Duodenal mucosa (tissue), 2 donors: Measurements from ENCODE around the gene BMPR1B.

Experiments used
- H3K27ac ChIP-seq: one replicate; pipeline ENCODE4 v1.7.0; 2013; ENCODE audit warnings: low read depth, low read length
- H3K27me3 ChIP-seq, 2 donors: one replicate each; pipeline ENCODE4 v1.7.0; 2013; ENCODE audit warnings: low read length in 2 of 2, control low read depth in 1 of 2; ENCODE audit not compliant: insufficient read depth in 2 of 2, control insufficient read depth in 1 of 2
- H3K36me3 ChIP-seq, 2 donors: one replicate each; pipeline ENCODE4 v1.7.0; 2013; ENCODE audit warnings: low read length in 2 of 2, control low read depth in 1 of 2; ENCODE audit not compliant: insufficient read depth in 2 of 2, control insufficient read depth in 1 of 2
- H3K4me1 ChIP-seq, 2 donors: one replicate each; pipeline ENCODE4 v1.7.0; 2013; ENCODE audit warnings: low read length in 2 of 2, control low read depth in 1 of 2; ENCODE audit not compliant: insufficient read depth in 2 of 2, control insufficient read depth in 1 of 2
- H3K4me3 ChIP-seq, 2 donors: one replicate each; pipeline ENCODE4 v1.7.0; 2013; ENCODE audit warnings: low read length in 2 of 2, low read depth in 1 of 2
- H3K9ac ChIP-seq, 2 donors: one replicate each; pipeline ENCODE4 v1.7.0; 2013; ENCODE audit warnings: low read length in 2 of 2, low read depth in 1 of 2
- H3K9me3 ChIP-seq, 2 donors: one replicate each; pipeline ENCODE4 v1.7.0; 2013; ENCODE audit warnings: low read length in 2 of 2, control low read depth in 1 of 2; ENCODE audit not compliant: control insufficient read depth in 1 of 2

BMPR1B gene

GRCh38 chr4:94762326-94762725 lies 4.6 kb downstream of the BMPR1B start:
- H3K9ac ChIP-seq = no peak overlapping the region
- no peak overlapping the region for H3K4me3 ChIP-seq
- peaks cover 40 to 41% of the 10 kb centered on the region in 2 donors for H3K27me3 ChIP-seq
- peaks cover 3 to 7% of the 10 kb centered on the region in 2 donors for H3K4me1 ChIP-seq
- H3K36me3 ChIP-seq = no peaks in the 10 kb centered on the region
- H3K9me3 ChIP-seq = no peaks in the 10 kb centered on the region
- no peak overlapping the region for H3K27ac ChIP-seq

- peaks cover 37 to 38% of the 10 kb centered on the region in 2 donors for H3K27me3 ChIP-seq
- no peaks in the 10 kb centered on the region for H3K9me3 ChIP-seq
- no peaks in the 10 kb centered on the region for H3K36me3 ChIP-seq
- H3K4me1 ChIP-seq = peaks cover 0 to 7% of the 10 kb centered on the region in 2 donors
- H3K4me3 ChIP-seq = no peak overlapping the region
- H3K9ac ChIP-seq = no peak overlapping the region
- H3K27ac ChIP-seq = no peak overlapping the region
These were observed 5.2 kb downstream of the BMPR1B start for GRCh38 chr4:94763005-94763404.

GRCh38 chr4:94763500-94763899 lies 5.7 kb downstream of the BMPR1B start:
- peaks cover 35 to 36% of the 10 kb centered on the region in 2 donors for H3K27me3 ChIP-seq
- no peak overlapping the region for H3K9ac ChIP-seq
- no peak overlapping the region for H3K4me3 ChIP-seq
- H3K36me3 ChIP-seq = no peaks in the 10 kb centered on the region
- no peak overlapping the region for H3K27ac ChIP-seq
- no peaks in the 10 kb centered on the region for H3K9me3 ChIP-seq
- H3K4me1 ChIP-seq = peaks cover 0 to 5% of the 10 kb centered on the region in 2 donors

- Histone ChIP-seq H3K9ac (no peak overlapping the region), H3K4me3 (no peak overlapping the region), H3K9me3 (no peaks in the 10 kb centered on the region), H3K4me1 (no peaks in the 10 kb centered on the region), H3K27ac (no peak overlapping the region), H3K36me3 (no peaks in the 10 kb centered on the region), H3K27me3 (peaks cover 29 to 30% of the 10 kb centered on the region in 2 donors)
These were observed 6.3 kb downstream of the BMPR1B start for GRCh38 chr4:94764069-94764468.

- H3K4me3 ChIP-seq = no peak overlapping the region
- no peaks in the 10 kb centered on the region for H3K36me3 ChIP-seq
- H3K9me3 ChIP-seq = no peaks in the 10 kb centered on the region
- no peak overlapping the region for H3K9ac ChIP-seq
- no peaks in the 10 kb centered on the region for H3K4me1 ChIP-seq
- H3K27ac ChIP-seq = no peak overlapping the region
- peaks cover 19% of the 10 kb centered on the region in 2 donors for H3K27me3 ChIP-seq
These were observed 7.4 kb downstream of the BMPR1B start for GRCh38 chr4:94765174-94765573.

GRCh38 chr4:94765648-94766047 lies 7.9 kb downstream of the BMPR1B start:
- no peaks in the 10 kb centered on the region for H3K9me3 ChIP-seq
- no peak overlapping the region for H3K9ac ChIP-seq
- no peaks in the 10 kb centered on the region for H3K4me1 ChIP-seq
- H3K36me3 ChIP-seq = no peaks in the 10 kb centered on the region
- peaks cover 15% of the 10 kb centered on the region in 2 donors for H3K27me3 ChIP-seq
- no peak overlapping the region for H3K27ac ChIP-seq
- H3K4me3 ChIP-seq = no peak overlapping the region

GRCh38 chr4:94766856-94767255 lies 9.1 kb downstream of the BMPR1B start:
- no peak overlapping the region for H3K9ac ChIP-seq
- H3K4me3 ChIP-seq = no peak overlapping the region
- no peaks in the 10 kb centered on the region for H3K4me1 ChIP-seq
- H3K9me3 ChIP-seq = no peaks in the 10 kb centered on the region
- H3K36me3 ChIP-seq = no peaks in the 10 kb centered on the region
- H3K27ac ChIP-seq = no peak overlapping the region
- peaks cover 6 to 10% of the 10 kb centered on the region in 2 donors for H3K27me3 ChIP-seq

GRCh38 chr4:94767446-94767845 lies 9.7 kb downstream of the BMPR1B start:
- Histone ChIP-seq H3K9me3 (no peaks in the 10 kb centered on the region), H3K27ac (no peak overlapping the region), H3K4me1 (no peaks in the 10 kb centered on the region), H3K4me3 (no peak overlapping the region), H3K36me3 (no peaks in the 10 kb centered on the region), H3K27me3 (peaks cover 5 to 6% of the 10 kb centered on the region in 2 donors), H3K9ac (no peak overlapping the region)

- H3K27ac ChIP-seq = no peak overlapping the region
- no peaks in the 10 kb centered on the region for H3K36me3 ChIP-seq
- no peak overlapping the region for H3K9ac ChIP-seq
- peaks cover 0 to 2% of the 10 kb centered on the region in 2 donors for H3K9me3 ChIP-seq
- no peaks in the 10 kb centered on the region for H3K27me3 ChIP-seq
- H3K4me3 ChIP-seq = no peak overlapping the region
- no peaks in the 10 kb centered on the region for H3K4me1 ChIP-seq
These were observed 25.0 kb downstream of the BMPR1B start for GRCh38 chr4:94782707-94783106.

GRCh38 chr4:94791701-94792100 lies 33.9 kb downstream of the BMPR1B start:
- no peaks in the 10 kb centered on the region for H3K4me1 ChIP-seq
- H3K36me3 ChIP-seq = no peaks in the 10 kb centered on the region
- H3K9ac ChIP-seq = no peak overlapping the region
- no peaks in the 10 kb centered on the region for H3K9me3 ChIP-seq
- H3K27me3 ChIP-seq = no peaks in the 10 kb centered on the region
- H3K4me3 ChIP-seq = no peak overlapping the region
- H3K27ac ChIP-seq = no peak overlapping the region

GRCh38 chr4:94798808-94799207 lies 41.1 kb downstream of the BMPR1B start:
- Histone ChIP-seq H3K27me3 (no peaks in the 10 kb centered on the region), H3K9ac (no peak overlapping the region), H3K27ac (no peak overlapping the region), H3K4me1 (no peaks in the 10 kb centered on the region), H3K4me3 (no peak overlapping the region), H3K36me3 (no peaks in the 10 kb centered on the region), H3K9me3 (no peaks in the 10 kb centered on the region)
